Activated CD4-positive, CD25-positive, alpha-beta regulatory T cell treated with anti-CD3 and anti-CD28 coated beads, Interleukin-2, amount 50 U/mL, for 24 hours (primary cell): Measurements from ENCODE around the gene TRIML2.

Source experiments
- ATAC-seq, 2 donors: fragments of 150-1000 bp; cut with Tn5 transposase; one replicate each; pipeline ENCODE4 v1.10.0; 2021; ENCODE audit warnings: mild to moderate bottlenecking in 1 of 2, moderate library complexity in 1 of 2

TRIML2 gene, protein sequence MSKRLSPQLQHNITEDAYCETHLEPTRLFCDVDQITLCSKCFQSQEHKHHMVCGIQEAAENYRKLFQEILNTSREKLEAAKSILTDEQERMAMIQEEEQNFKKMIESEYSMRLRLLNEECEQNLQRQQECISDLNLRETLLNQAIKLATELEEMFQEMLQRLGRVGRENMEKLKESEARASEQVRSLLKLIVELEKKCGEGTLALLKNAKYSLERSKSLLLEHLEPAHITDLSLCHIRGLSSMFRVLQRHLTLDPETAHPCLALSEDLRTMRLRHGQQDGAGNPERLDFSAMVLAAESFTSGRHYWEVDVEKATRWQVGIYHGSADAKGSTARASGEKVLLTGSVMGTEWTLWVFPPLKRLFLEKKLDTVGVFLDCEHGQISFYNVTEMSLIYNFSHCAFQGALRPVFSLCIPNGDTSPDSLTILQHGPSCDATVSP

DNA sequence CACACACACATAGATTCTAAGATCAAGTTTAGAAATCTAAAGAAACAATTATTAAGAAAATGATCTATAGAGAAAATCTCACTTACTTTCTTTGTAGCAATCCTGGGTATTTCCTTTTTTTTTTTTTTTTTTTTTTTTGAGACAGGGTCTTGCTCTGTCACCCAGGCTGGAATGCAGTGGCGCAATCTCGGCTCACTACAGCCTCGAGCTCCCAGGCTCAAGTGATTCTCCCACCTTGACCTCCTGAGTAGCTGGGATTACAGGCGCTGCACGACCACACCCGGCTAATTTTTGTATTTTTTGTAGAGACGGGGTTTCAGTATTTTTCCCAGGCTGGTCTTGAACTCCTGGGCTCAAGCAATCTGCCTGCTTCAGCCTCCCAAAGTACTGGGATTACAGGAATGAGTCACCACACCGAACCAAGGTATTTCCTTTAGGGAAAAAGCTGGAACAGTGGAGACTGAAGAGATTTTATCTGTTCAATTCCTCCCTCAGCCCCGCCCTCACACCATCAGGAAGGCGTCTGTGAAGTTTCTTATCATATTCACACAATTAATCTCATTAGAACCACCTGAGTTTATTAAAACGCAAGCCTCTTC, at the start of gene TRIML2:
Gene TRIML2, minus strand, starts transcription at position 447 of the 599 bp plus-strand sequence. CDS start 4,235 bp downstream, outside the sequence.
- ATAC-seq, result no peak

DNA sequence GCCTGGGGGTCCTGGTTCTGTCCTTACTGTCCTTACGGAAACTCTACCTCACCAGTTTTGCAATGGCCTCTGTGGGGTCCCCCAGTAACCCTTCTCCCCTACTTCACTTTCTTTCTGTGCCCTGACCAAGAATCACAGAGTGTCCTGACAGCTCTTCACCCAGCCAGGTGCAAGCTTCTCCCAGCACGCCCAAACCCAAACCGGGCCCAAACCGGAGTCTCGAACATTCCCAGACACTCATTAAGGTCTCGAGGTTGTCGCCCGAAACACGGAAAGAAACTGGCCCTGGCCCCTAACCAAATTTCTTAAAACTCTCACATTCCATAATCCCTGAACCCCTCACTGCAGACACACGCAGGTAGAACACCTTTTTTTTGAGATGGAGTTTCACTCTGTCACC, 48.9 kb upstream of the TRIML2 start:
- ATAC-seq, result no peak

DNA sequence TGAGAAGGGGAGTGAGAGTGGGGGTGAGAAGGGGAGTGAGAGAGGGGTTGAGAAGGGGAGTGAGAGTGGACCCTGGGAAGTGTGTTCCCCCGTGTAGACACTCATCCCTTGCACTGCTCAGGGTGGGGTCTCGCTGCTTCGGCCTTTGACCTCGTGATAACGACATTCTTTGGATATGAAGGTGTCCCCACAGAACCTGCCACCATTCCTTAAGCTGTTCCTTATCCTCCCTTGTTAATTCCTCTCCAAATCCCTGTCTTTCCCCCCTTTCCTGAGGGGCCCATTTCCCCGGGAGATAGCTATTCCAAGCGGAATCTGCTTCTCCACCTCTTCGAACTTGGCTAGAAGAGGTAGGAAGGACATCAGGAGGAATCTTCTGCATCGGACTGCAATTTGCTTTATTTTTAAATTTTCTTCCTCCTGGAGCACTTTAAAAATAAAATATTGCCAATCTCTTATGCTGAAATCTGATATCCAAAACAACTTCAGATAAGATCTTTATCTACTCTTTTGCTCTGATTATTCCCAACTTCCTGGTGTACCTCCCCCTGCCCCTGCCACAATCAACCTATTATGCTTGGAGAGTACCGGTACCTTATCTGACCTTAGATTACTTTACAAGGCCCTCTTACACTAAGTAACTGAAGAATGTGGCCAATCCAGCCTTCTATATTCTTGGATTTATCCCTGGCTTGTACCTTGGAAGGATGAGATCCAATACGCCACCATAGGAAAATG, 45.4 kb upstream of the TRIML2 start:
- ATAC-seq, result no peak

DNA sequence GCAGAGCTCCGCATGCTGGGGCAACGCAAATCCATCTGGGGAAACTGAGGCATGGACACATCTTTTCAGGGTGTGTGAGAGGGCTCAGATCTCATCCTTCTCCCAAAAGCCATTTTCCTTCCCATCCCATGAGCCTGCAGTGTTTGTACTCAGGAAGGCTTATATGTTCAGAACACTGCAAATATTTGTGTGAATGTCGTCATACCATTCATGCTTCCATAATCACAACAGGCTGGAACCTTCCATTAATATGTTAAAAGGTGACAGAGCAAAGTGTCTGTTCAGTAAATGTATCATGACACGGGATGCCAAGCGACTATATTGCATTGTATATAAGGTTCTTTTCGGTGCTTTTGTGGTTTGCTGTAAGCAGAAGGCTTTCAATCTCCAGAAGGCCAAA, 38.4 kb upstream of the TRIML2 start:
- ATAC-seq, result no peak

DNA sequence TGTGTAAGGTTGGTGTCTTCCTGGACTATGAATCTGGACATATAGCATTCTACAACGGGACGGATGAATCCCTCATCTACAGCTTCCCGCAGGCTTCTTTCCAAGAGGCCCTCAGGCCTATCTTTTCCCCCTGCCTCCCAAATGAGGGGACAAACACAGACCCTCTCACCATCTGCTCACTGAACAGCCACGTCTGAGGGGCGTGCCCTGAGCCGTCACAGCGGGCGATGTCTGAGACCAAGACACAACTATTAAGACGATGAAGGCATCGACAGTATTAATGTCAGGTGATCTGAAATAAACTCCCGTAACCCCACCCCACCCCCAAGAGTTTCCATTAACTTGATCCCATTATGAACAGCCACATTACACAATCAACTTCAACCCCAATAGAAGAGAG, 37.8 kb upstream of the TRIML2 start:
- no peak for ATAC-seq

DNA sequence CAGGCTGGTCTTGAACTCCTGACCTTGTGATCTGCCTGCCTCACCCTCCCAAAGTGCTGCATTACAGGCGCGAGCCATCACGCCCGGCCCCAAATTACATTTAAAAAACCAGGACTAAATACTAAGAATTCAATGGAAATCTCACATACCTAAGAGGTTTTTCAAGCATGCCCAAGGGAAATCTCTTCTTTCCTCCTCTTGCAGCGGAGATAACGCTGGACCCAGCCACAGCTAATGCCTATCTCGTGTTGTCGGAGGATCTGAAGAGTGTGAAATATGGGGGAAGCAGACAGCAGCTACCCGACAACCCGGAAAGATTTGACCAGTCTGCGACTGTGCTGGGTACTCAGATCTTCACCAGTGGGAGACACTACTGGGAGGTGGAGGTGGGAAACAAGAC, 37.2 kb upstream of the TRIML2 start:
- no peak for ATAC-seq

DNA sequence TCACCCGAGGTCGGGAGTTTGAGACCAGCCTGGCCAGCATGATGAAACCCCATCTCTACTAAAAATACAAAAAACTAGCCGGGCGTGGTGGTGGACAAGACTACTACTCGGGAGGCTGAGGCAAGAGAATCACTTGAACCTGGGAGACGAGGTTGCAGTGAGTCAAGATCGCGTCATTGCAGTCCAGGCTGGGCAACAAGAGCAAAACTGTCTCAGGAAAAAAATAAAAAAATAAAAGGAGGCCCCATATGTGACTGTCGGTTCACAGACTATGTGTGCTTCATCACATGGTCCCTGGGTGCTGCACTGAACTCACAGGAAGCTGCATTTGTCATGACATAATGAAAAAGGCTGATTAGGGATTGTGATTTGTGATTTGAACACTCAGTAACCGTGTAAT, 36.2 kb upstream of the TRIML2 start:
- no peak for ATAC-seq

DNA sequence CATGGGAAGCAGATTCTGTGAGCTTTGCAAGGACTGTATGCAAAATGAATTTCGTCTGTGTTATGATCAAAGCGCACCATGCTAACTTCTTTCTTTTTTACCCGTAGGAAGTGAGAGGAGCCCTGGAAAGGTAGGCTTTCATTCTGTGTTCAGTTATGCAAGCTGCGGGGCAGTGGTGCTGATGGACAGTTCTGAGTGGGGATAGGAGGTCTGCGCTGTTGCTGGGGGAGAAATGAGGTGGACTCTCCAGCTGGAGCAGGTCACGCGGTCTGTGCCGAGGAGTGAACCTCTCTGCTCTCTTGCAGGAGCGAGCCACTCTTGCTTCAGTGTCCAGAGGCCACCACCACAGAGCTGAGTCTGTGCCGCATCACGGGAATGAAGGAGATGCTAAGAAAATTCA, 34.3 kb upstream of the TRIML2 start:
- ATAC-seq, result no peak

DNA sequence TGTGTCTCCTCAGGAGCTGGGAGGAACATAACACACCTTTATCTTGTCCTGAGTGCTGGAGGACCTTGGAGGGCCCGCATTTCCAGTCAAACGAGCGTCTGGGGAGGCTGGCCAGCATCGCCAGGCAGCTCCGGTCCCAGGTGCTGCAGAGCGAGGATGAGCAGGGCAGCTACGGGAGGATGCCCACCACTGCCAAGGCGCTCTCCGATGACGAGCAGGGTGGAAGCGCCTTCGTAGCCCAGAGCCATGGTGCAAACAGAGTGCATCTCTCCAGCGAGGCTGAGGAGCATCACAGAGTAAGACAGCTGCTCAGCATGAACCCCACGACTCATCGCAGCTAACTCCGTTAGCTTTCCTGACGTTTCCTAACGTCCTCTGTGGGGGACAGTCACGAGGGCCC, 30.3 kb upstream of the TRIML2 start:
- no peak for ATAC-seq

DNA sequence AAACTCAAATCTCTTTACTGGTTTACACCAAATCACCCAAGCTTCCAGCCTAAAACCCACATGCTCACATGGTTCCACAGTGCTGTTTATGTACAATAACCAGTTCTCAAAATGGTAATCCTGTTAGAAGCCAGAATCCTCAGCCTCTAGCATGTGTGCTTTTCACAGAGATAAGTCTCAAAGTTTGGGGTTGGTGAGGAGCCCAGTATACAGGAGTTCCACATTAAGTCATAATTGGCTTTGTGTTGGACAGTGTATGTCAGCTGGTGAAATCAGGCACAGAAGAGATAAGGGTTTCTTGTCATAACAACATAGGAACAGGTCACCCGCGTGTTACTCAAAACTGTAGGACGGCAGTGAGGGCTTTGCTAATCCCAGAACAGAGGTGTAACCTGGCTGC, 29.7 kb upstream of the TRIML2 start, which contains the start of gene TRIML1:
Gene TRIML1, plus strand, starts transcription at position 301 of the 400 bp plus-strand sequence. CDS start 118 bp downstream, outside the sequence.
- ATAC-seq, result no peak

DNA sequence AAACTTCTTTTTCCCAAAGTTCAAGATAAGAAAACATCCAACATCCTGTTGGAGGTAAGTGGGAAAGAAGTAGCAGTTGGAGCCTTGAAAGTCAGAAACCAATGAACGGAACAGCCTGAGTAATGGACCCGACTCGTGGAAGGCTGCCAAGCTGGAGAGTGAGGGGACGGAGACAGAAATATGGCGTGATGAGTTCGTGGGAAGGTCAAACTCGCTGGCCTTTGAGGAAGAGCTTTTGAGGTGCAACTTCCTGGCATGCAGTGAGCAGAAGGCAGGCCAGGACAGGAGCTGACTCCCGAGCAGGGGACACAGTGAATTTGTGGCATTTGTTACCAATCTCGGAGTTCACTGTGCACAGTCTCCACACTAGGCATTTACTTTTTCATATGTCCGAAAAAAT, 28.8 kb upstream of the TRIML2 start:
- no peak for ATAC-seq

DNA sequence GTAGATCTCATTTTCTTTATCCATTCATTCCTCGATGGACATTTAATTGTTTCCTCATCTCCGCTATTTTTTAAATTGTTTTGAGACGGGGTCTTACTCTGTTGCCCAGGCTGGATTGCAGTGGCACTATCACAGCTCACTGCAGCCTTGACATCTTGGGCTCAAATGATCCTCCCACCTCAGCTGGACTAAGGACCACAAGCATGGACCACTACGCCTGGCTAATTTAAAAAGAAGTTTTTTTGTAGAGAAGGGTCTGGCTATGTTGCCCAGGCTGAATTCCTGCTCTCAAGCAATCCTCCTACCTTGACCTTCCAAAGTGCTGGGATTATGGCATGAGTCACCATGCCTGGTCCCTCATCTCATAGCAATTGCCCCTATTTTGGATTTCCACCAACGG, 22.8 kb upstream of the TRIML2 start:
- ATAC-seq, result no peak

DNA sequence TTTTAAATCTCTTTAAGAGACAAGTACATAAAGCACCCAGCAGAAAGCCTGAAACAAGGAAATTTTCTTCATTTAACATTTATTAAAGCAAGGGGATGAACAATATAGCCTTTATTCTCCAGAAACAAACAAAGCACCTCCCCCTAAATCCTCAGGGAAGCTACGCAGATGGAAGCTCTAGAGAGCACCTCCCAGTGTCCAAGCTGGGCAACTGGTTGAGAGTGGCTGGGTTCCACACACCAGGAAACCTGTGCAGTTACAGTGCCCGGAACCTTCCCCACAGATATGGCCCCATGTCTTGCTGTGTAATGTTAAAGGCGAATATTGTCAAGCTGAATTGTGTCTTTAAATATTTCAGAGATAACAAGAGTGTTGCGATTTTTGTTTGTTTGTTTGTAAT, 21.0 kb upstream of the TRIML2 start:
- no peak for ATAC-seq

DNA sequence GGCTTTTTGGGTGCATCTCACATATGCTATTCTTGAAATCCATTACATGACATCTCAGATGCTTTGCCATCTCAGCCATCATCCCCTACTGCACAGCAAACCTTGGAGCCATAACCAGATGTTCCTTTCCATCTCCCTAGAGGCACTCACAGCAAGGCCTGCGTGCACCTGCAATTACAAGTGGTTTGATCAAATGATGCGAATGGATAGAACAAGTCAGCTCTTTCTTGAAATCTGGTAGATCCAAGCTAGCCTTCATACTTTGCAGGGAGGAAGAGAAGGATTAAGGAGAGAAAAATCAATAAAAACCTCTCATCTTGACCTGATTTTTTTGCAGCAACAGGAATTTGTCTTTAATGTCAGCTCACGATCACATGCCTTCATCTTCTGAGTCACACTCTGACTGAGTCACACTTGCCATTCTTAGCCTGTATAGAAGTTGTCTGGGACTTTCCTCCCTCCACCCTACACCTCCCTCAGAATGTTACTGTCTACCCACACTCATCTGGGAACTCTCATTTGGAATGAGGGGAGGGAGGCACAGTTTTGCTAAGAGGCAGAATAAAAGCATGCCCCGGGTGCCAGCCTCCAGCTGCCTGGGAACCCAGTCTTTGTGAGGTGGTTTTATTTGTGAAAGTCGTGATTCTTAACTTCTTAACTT, 17.9 kb upstream of the TRIML2 start:
- peak in 1 of 2 donors; percentile 32 for ATAC-seq

DNA sequence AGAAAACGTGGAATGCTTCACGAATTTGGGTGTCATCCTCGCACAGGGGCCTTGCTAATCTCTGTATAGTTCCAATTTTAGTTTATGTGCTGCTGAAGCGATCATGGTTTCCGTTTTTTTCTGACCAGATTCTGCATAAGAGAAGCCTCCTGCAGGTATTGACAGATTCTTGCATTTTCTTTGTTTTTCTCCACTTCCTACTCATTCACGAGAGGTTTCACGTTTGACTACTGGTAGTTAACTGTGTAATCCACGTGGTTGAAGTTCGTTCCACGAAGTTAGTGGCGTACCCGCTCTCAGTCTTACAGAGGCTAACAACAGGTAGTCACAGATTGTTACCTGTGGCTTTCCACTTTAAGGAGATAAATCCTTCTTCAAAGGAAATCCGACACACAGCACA, 12.1 kb upstream of the TRIML2 start:
- ATAC-seq, result no peak

DNA sequence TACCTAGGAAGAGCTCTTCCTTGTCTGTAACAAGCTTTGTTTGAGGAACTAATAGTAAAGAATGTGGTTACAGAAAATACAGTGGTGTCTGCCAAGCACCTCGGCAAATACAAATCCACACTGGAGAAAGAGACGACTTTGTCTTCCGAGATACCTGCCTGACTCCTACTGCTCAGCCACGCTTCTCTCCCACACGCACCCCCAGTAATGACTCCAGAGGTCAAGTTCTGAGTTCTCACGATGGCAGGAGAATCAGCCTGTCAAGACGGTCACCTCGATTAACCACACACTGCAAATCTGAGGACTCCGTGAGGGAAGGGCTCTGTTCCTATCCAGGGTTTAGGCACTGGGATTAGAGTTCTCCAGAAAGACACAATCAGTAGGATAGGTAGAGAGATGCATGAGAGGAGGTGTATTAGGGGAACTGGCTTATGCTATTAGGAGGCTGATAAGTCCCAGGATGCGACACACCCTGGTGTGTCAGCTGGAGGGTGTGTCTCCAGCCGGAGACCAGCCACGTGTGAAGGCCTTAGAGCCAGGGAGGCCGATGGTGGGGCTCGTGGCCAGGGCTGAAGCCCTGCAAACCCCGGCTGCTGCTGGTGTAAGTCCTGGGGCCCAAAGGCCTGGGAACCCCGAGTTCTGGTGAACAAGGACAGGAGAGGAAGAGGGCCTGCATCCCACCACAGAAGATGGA, 8.4 kb upstream of the TRIML2 start:
- ATAC-seq, result no peak

DNA sequence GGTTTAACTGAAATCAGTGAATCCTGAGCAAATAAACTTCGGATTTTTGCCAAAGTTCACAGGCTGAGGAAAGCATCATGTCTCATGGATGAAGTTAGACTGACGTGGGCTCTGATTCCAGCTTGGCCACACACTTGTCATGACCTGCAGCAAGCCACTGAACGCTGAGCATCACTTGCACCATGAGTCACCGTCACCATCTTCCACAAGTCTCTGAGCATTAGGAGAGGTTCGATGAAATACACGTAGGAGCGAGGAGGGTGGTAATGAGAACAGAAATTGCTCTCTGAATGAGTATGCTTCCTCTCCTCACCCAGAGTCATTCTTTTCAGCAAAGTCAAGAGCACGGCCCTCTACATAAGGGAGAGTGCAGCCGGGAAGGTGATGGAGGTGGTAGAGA, 3.8 kb upstream of the TRIML2 start:
- ATAC-seq, result no peak

DNA sequence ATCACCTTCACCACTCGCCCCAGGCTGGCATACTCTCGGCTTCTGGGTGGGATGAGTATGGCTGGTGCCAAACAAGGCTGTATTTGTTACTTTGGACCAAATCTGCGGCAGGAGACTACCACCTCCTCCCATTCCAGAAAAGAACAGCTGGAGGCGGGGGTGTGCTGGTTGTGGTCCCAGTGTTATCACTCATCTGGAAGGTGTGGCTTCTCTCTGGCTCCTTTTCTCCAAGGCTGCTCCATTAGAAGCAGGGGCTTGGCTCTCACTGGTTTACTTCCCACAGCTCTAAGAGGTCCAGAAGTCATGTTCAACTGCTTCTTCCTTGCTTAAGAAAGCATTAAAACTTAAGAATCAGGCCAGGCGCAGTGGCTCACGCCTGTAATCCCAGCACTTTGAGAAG, 2.6 kb upstream of the TRIML2 start:
- ATAC-seq, result no peak

DNA sequence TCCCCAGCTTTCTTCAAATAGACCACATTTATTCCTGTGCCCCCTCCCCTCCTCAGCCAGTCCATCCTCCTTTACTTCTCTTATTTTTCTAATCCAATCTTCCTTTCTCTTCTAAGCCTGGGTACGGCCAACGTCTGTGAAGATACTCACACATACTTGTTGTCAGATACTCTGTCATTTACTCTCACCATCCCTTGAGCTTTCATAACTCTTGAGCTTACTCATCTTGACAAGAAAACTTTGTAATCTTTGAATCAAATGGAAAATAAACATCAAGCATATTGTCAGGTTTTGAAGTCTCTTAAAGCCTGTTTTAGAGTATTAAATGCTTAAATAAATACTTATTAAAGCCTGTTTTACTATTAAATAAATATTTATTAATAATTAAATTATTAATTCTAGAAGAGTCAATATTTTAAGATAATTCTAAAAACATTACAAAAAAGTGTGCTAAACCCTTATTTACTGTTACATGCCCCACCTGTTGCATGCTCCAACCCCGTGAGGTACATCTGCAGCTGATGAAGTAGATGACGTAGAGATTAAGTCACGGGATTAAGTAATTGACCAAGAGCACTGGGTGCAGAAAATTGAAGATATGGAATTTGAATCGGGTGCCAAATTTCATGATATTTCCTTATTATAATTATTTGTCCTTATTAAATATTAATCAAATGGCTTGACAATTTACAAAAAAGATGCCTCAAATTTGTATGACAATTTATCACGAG, 1.5 kb upstream of the TRIML2 start:
- ATAC-seq, result no peak

DNA sequence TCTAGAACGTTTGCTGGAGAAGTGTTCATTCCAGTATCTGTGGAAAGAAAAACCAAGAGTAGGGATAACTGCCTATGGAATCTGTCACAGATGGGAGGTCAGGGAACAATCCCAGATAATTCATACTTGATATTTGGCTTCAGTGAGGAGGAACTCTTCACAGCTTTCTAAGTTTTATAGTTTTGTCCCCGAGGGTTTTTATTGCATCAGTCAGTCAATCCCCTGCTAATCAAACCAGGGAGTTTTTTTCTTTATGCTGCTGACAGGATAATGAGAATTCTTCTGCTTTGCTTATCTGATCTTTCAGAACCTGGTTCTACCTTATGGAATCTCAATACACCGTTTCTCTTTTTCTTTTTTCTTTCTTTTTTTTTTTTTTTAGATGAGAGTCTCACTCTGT, 633 bp upstream of the TRIML2 start:
- no peak for ATAC-seq

DNA sequence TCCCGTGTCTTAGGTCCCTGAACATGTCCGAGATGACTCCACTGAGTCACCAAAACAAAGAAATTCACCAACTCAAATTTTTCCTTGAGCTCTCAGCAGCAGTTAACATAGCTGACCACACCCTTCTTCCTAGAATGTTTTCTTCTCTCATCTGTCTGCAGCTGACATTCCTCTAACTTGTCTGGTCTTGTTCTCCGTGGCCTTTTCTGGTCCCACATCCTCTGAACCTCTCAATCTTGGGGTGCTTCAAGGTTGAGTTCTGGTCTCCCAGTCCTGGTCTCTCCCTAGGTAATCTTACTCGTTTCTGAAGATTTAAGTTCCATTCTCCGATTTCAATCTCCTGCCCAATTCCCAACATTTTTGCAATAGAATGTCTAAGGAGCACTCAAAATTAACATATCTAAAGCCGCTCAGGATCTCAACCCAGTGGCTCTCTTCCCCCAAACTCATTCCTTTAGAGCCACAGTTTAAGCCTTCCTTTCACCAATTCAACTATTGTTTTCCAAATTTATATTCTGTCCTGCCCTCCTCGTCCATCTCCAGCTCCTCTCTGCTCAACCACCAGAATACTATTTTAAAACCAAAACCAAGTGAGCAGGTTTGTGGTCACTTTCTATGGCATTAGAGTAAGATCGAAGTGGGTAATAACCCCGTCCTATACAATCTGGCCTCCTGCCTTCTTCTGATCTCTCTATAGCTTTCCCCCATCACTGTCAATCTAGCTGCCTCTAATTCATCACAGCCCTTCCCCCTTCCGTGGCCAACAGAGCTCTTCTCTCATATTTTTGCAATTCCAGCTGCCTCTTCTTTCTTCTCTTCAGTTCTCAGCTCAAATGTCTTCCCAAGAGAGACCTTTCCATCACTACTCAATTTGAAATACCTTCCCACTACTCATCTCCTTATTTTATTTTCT, 1.2 kb downstream of the TRIML2 start:
- no peak for ATAC-seq
